ENCODE measurements around the gene ADAM23.
"Not testable (repeated sequence)": the region's sequence is repeated elsewhere in the genome, so short reads cannot be mapped to it uniquely, and the experiment has no call there.

The ADAM23 gene, protein sequence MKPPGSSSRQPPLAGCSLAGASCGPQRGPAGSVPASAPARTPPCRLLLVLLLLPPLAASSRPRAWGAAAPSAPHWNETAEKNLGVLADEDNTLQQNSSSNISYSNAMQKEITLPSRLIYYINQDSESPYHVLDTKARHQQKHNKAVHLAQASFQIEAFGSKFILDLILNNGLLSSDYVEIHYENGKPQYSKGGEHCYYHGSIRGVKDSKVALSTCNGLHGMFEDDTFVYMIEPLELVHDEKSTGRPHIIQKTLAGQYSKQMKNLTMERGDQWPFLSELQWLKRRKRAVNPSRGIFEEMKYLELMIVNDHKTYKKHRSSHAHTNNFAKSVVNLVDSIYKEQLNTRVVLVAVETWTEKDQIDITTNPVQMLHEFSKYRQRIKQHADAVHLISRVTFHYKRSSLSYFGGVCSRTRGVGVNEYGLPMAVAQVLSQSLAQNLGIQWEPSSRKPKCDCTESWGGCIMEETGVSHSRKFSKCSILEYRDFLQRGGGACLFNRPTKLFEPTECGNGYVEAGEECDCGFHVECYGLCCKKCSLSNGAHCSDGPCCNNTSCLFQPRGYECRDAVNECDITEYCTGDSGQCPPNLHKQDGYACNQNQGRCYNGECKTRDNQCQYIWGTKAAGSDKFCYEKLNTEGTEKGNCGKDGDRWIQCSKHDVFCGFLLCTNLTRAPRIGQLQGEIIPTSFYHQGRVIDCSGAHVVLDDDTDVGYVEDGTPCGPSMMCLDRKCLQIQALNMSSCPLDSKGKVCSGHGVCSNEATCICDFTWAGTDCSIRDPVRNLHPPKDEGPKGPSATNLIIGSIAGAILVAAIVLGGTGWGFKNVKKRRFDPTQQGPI

DNA sequence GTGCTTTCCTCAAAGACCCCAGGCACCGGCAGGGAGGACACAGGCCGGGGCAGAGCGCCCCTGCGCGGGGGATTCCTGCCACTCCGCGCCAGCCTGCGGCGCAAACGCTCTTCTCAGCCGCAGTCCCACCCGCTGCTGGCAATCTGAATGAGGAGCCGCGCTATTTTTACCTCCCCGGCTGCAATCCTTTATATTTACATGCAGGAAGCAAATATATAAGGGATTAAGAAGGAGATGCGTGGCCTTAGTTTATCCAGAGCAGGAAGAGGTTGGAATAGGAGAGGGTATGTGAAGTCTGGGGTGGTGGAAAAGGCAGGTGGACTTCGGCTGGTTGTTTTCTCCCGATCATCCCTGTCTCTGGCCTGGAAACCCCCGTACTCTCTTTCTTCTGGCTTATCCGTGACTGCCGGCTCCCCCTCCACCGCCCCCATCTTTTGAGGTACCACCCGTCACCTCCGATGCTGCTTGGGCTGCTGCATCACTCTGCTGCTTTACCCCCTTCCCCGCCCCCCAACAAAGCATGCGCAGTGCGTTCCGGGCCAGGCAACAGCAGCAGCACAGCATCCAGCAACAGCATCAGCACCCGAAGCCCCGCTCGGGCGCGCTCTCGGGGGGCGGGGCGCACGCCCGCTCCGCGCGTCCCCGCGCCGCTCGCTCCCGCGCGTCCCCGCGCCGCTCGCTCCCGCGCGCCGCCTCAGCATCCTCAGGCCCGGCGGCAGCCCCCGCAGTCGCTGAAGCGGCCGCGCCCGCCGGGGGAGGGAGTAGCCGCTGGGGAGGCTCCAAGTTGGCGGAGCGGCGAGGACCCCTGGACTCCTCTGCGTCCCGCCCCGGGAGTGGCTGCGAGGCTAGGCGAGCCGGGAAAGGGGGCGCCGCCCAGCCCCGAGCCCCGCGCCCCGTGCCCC, at the start of gene ADAM23:
ADAM23 (plus strand) TSS at position 700 of the 902 bp plus-strand sequence. CDS start 335 bp downstream, outside the sequence.
- no peak for FAIRE-seq

DNA sequence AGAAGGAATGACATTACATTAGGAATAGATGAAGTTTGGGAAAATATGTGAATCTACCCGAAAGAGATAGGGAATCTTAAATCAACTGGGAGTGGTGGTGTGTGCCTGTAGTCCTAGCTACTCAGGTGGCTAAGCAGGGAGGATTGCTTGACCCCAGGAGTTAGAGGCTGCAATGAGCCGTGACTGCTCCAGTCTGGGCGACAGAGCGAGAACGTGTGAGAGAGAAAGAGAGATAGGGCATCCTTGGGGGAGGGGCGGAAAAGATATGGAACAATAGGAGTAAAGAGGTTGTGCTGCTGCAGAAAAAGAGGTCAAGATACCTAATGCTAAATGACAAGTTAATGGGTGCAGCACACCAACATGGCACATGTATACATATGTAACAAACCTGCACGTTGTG, 47.1 kb upstream of the ADAM23 start:
- no peak for FAIRE-seq

DNA sequence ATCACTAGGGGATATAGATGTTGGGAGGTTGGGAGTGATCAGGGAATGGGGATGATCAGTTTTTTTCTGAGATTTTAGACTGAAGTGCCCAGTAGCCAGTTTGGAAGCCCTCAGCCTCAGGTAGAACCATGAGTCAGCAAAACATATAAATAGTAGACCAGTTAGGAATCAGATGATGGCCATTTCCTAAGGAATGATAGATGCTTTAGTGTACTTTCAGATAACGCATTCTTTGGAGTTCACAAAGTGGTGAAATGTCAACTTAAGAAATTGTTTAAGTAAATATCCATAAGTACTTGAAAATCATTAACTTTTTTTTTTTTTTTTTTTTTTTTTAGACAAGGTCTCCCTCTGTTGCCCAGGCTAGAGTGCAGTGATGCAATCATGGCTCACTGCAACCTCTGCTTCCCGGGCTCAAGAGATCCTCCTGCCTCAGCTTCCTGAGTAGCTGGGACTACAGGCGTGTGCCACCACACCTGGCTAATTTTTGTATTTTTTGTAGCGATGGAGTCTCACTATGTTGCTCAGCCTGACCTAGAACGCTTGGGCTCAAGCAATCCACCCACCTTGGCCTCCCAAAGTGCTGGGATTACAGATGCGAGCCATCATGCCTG, 40.3 kb upstream of the ADAM23 start:
- FAIRE-seq, result not testable (repeated sequence)

DNA sequence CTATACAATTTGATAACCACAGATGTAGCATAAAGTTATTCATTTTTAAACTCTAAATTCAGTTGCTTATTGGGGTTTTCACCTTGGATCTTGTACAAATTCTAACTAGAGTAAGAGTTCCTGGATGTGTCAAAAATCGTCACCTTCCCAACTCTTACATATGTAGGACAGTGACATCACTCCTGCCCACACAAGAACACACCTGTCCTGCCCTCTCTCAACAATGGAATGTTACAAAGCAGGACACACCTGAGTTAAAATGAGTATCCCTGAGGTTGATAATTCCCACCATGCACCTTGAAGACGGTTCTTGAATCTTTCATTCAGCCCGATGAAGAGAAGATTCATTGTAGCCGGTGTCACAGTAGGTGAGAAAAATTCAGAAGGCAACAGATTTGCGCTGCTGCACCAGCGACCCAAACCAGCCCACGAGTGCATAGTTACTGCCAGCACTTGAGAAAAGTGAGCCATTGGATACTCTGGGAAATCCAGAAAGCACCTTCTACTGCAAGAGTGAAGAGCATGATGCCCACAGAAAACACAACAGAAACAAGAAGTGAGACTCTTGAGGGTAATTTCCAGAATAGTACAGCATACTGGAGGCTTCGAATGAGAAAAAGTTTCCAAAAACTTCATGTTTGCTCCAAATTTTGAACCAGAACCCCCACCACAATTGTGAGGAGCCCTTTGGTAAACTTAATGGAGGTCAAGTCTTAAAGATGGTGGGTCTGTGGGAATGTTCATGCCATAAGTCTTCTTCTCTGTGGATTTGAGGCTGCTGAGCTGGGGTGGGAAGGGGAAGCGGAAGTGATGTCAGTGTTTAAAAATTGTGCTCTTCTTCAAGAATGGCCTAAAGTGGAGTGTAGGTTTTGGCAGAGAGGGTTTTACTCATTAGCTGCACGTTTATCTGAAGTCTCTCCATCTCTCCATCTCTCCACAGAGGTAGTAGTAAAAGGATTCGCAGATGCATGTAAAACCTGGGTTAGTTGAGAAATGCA, 34.7 kb upstream of the ADAM23 start:
- FAIRE-seq, result no peak

DNA sequence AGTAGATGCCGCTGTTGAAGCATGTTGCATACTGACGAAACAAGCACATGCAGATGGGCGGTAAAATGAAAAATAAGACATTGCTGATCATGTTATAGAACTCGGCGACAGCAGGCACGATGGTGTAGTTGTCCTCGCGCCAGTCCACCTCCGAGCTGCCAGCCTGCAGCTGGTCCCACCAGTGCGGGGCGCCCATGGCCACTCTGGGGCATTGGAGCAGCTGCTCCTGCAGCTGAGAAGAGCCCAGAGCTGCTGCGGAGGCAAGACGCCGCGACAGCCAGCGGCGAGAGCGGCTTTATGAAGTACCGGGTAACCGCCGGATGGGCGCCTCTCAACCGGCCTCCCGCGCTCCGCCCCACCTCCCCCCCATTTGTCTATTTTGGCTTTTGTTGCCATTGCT, 32.6 kb upstream of the ADAM23 start:
- no peak for FAIRE-seq

DNA sequence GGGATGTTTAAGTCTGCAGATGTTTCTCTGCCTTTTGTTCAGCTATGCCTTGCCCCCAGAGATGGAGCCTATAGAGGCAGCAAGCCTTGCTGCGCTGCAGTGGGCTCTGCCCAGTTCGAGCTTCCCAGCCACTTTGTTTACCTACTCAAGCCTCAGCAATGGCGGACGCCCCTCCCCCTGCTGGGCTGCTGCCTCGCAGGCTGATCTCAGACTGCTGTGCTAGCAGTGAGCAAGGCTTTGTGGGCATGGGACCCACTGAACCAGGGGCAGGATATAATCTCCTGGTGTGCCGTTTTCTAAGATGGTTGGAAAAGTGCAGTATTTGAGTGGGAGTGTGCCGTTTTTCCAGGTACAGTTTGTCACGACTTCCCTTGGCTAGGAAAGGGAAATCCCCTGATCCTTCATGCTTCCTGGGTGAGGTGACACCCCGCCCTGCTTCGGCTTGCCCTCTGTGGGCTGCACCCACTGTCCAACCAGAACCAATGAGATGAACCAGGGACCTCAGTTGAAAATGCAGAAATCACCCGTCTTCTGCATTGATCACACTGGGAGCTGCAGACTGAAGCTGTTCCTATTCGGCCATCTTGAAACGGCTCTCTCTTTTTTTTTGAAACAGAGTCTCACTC, 27.6 kb upstream of the ADAM23 start:
- FAIRE-seq, result no peak

DNA sequence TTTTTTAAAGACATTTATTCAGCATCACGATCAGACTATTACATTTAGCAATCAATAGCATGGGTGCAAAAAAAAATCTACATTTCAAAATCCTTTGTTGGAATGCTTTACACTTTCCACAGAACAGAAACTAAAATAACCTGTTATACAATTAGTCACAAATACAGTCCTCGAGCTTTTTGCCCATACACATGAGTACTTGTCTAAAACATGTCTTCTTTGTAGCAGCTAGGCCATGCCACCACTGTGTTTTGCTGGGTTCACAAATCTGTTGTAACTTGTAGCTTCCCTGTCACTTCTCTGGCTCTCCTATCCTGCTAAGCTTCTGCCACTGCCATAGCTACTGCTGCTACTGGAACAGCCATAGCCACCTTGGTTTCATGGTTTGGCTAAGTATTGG, 24.4 kb upstream of the ADAM23 start:
- FAIRE-seq, result no peak

DNA sequence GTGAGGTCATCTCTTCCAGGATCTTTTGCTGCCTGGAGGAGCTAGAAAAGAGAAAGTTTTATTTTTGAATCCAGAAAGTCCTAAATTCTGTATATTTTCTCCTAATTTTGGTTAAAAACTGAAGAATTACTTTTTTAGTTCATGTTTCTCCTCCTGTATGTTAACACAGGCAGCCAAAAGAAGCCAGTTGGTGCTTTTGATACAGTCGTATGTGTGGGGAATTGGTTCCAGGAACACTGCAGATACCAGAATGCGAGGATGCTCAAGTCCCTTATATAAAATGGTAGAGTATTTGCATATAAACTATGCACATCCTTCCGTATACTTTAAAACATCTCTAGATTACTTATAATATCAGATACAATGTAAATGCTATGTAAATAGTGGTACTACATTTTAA, 22.6 kb upstream of the ADAM23 start:
- FAIRE-seq, result no peak

DNA sequence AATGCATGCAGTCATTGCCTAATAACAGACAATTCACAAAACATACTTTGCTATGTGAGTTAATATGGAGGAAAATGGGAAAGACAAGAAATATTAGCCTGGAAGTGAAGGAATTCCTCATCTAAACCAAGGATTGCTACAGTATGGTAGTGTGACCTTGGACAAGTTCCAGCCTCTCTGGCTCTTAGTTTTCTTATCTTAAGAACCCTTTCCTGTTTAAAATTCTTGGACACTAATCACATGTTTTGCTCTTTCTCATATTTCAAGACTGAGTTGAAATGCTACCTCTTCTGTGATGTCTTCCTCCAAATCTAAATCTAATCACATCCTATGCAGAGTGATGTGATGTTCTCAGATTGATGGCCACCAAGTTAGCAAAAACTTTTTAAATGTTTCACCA, 20.8 kb upstream of the ADAM23 start:
- FAIRE-seq, result no peak

DNA sequence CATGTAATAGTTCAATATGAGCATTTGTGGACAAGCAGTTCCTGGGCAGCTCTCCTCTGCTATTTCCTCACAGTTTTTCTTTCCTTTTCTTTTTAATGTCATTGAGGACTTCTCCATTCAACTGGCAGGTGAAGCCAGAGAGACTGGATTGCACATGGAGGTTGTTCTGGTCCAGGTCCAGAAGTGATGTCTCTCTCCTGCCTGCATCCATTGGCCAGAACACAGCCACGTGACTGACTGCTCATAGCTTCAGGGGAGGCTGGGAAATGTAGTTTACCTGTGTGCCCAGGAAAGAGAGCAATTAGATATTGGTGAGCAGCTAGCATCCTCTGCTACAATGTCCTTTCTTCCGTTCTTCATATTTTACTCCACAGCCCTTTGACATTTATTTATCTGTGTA, 20.2 kb upstream of the ADAM23 start:
- FAIRE-seq, result no peak

DNA sequence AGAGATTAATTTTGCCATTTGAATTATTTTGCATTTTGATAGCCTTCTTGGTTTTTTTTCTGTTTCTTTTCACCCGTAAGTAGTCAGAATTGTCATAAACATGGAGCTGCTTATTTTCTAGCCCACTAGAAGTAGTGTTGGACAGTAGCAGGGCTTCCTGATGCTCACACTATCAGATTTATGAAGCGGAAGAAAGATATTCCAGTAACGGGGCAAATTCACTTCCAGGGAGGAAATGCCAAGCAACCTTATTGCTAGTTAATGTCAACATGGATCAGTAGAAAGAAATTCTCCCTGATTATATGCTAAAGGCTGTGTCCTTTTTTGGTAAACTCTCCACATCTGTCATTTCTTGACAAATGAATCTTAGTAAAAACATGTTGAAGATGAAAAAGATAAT, 19.2 kb upstream of the ADAM23 start:
- no peak for FAIRE-seq

DNA sequence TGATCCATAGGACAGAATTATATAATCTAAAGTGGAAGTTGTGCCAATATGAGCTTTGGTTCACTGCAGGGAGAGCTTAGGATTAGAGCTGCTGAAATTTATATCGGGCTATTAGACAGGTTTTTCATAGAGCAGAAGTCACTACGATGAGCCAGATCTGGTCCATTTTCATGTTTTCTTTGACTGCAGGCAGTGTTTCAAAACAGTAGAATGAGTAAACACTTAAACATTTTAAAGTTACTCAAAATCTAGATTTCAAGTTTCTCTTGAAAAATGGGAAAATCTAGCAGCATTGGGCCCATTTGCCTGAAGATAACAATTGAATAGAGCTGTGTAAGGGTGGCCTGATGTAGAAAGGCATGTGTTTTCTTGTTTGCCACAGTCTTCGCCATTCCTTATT, 14.5 kb upstream of the ADAM23 start:
- FAIRE-seq, result no peak

DNA sequence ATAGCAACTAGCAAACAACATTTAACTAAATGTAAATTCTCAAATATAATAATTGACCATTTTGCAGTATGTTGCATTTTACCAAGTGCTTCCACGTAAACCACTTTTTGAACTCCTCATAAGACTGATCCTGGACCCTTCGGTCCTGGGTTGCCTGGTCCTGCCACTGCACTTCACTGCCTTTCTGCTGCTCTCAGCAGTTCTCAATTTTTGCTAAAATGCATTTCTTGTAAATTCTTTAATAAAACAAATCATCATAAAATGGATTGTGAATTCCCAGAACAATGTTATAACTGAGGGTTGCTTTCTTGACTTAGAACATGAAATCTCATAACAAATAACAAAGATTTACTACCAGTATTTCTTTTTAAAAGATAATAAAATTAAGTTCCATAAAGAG, 12.9 kb upstream of the ADAM23 start:
- no peak for FAIRE-seq

DNA sequence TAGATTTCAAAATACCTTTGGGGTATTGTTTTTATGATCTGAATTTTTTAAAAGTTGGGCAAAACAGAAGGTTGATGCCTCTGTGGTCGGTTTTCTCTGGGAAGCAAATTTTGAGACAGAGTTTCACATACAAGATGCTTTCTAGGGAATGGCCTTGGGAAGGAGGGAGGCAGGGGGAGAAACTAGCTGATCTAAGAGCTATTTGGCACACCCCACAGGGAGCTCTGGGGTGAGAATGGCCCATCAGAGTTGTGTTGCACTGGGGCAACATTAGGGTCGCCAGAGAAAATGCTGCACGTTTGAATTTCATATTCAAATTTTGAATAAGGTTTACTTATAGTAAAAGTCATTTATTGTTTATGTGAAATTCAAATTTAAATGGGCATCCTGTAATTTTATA, 11.9 kb upstream of the ADAM23 start:
- FAIRE-seq, result no peak

DNA sequence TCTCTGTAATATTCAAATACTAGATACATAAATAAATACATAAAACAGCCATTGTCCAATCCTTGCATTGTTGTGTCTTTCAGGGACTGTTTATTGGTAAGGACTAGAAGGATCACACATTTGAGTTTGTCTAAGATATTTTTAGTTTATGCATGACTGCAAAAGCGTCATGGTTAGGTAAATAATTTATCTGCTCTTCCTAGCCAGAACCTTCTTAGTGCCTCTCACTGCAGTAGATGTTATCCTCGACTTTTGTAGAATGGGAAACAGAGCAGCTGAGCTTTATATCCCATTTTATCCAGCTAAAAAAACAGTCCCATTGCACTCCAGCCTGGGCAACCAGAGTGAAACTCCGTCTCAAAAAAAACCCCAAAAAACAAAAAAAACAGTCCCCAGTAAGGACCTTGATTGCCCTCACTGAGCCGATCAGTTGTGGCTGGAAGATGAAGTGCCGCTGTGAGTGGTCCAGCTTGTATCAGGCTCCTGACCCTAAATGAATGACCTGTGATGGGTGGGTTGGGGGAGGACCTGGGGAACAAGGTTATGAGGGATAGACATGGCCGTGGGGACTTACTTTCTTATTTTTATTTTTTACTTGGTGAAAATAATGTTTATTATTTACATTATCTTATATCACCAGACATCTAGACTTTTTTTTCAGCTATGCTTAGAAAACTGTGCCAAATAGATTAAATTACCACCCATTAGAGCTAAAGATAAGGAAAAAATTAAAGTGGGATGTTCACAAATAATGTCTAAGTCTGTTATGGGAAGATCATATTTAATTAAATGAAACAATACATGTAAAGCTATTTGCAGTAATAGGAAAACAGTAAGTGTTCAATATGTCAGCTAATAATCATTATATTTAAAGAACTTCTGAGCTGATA, 10.9 kb upstream of the ADAM23 start:
- FAIRE-seq, result no peak

DNA sequence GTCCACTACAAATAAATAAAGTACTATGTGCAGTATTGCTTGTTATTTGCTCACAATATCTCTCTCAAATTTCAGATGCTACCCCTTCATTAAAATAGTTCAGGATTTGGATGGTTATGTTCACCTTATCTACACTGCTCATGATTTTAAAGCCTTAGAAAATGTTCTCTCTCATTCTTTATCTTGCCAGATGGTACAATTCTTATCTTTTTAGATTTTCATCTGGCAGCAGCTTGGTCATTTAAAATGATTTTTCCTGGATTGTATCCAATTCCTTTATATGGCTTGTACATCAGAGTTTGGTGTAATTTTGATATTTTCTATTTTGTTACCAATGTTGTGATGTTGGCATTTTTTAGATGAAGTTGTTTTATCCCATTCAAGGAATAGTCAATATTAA, 10.1 kb upstream of the ADAM23 start:
- no peak for FAIRE-seq

DNA sequence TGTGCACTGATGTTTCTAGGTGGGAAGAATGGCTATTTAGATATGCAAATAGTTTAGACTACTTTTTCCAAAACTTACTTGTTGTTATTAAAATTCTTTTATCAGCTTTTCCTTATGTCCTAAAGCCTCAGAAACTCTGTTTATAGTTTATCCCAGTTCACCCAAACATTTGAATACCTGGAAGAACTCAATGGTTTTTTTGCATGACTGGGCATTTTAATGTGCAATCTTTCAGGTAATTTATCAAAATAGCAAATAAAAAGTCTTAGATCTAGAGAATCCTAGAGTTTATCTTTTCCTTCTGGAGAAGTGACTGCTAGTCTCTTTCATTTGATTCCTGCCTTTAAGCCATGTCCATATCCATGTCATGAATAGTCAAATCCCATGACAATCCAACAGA, 9.6 kb upstream of the ADAM23 start:
- no peak for FAIRE-seq

DNA sequence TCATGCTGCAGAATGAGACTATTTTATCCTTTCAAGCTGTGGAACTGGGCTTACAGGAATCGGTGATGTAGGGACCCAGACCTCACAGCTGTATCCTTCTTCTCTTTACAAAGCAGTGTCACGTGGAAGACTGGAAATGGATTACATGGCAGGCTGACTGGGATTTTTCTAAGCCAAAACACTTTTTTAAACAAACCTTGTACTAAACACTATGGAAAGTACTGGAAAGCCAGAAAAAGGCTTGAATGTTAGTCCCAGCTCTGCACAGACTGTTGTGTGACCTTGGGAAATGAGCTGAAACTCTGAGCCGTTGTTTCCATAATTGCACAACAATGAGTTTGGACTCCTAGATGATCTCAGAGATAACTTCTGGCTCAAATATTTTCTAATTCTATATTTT, 7.6 kb upstream of the ADAM23 start:
- no peak for FAIRE-seq

DNA sequence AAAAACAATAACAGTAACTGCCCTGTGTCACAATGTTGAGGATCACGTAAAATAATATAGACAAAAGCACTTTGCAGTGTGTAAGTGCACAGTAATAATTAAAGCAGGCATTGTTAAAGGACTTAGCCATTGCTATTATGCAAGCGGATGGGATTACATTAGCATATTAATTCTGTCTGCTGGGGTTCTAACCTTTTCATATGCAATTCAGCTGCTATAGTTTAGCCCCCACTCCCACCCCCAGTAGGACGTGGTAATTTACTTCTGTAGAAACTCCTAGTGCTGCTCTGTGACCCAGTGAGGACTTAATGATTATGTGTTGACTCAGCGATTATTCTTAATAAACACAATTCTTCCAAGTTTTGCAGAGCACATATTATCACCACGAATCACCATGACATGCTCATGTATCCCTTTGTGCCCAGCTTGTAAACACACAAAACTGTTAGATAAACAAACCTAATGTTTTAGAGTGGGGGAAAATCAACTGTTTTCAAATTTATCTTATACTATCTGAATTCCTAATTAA, 5.1 kb upstream of the ADAM23 start:
- no peak for FAIRE-seq

DNA sequence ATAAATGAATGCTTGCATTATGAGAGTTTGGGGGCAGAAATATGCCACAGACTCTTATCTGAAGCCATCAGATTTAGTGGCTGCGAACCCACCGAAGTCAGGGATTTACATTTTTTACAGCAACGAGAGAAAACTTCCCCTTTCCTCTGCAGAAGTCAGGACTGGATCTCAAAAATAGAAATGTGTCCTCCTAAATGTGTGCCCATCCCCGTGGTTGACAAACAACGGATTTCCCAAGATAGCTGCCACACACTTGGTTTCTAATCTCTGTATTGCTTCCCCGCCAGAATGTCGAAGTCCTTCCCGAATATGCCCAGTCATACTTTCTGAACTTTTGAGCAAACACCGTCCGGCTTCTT, 879 bp upstream of the ADAM23 start:
- no peak for FAIRE-seq

All from A204.1 (cell line).